GM21529 (cell line): ENCODE measurements around the gene NUDT8.
"Not testable (repeated sequence)": the region's sequence is repeated elsewhere in the genome, so short reads cannot be mapped to it uniquely, and the experiment has no call there.

Source experiments
- ATAC-seq: cut with Tn5 transposase; IDR thresholded peaks from one replicate; pipeline ENCODE4 v1.9.1; 2021; ENCODE audit not compliant: unreplicated experiment

Gene NUDT8

GRCh38 chr11:67630228-67630942 is 648 bp upstream of the NUDT8 start:
- peak; percentile 53 for ATAC-seq

DNA sequence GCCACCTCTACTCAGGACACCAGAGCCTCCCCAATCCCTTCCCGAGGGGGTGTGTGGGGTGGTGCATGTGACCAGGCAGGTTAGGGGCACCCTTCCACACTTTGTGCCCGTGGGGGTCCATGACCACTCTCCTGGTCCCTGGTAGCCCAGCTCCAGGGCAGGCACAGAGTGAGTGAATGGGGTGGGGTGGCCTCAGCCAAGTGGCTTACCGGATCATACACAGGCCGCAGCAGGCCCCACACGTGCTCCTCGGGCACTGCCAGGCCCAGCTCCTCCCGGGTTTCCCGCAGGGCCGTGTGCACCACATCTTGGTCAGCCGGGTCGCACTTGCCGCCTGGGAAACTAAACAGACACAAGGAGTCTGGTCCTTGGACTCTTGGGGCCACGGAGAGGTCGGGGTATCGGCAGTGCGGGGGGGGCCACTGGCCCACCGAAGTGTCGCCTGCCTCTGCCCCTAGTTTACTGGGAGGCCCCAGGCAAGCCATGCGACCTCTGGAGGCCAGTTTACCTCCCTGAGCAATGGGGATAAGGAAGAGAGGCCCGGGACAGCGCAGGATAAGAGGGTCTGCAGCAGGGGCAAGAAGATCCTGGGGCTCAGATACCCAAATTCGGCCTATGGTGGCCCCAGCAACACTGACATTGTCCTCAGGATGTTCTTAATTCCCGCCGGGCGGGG is 889 bp downstream of the NUDT8 start:
- no peak for ATAC-seq

GRCh38 chr11:67627812-67628624 is 1.7 kb downstream of the NUDT8 start:
- no peak for ATAC-seq

DNA sequence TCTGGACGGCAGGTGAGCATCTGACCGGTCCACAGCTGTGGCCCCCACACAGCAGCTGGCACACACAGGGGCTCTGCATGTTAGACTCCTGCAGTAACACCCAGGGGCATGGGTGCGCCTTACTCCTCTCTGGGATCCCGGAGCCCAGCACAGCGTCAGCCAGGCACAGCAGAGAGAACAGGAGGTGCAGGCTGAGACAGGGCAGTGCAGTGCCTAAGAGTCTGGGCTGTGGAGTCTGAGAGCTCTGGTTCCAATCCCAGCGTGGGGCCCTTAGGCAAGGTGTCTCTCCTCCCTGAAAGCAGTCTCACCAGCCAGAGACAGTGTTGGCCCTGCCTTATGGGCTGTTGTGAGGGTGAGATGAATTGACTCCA is 2.3 kb downstream of the NUDT8 start:
- no peak for ATAC-seq

DNA sequence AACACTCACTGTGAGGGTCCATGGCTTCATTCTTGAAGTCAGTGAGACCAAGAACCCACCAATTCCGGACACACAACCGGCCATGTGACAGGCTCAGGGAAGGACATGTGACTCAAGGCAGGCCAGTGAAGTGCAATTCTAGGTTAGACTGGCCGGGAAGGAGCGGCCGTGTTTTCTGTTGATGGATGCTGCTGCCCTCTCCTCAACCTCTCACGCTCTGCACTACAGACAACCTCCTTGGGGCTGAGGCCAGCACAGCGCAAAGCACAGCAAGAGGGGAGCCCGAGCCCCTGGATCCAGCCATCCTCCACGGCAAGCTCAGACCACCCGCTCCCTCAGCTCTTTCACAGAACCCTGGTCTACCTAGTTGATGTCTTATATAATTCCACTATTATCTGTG is 2.8 kb downstream of the NUDT8 start:
- ATAC-seq, result no peak

DNA sequence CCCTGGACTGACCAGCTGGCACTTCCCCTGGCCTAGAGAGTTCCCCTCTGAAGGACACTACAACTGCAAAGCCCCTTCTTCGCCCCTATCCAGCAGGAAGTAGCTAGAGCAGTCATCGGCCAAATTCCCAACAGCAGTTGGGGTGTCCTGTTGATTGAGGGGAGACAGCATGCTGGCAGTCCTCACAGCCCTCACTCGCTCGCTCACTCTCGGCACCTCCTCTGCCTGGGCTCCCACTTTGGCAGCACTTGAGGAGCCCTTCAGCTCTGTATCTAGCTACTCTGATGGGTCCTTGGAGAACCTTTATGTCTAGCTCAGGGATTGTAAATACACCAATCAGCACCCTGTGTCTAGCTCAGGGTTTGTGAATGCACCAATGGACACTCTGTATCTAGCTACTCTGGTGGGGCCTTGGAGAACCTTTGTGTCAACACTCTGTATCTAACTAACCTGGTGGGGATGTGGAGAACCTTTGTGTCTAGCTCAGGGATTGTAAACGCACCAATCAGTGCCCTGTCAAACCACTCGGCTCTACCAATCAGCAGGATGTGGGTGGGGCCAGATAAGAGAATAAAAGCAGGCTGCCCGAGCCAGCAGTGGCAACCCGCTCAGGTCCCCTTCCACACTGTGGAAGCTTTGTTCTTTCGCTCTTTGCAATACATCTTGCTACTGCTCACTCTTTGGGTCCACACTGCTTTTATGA is 3.5 kb downstream of the NUDT8 start:
- ATAC-seq, result not testable (repeated sequence)

- not testable (repeated sequence) for ATAC-seq
Observed at GRCh38 chr11:67623795-67624194, 5.9 kb downstream of the NUDT8 start.

DNA sequence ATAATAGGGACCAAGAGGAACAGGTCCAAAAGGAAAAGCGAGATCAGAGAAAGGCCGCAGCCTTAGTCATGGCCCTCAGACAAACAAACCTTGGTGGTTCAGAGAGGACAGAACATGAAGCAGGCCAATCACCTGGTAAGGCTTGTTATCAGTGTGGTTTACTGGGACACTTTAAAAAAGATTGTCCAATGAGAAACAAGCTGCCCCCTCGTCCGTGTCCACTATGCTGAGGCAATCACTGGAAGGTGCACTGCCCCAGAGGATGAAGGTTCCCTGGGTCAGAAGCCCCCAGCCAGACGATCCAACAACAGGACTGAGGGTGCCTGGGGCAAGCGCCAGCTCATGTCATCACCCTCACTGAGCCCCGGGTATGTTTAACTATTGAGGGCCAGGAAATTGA is 6.8 kb downstream of the NUDT8 start:
- not testable (repeated sequence) for ATAC-seq

DNA sequence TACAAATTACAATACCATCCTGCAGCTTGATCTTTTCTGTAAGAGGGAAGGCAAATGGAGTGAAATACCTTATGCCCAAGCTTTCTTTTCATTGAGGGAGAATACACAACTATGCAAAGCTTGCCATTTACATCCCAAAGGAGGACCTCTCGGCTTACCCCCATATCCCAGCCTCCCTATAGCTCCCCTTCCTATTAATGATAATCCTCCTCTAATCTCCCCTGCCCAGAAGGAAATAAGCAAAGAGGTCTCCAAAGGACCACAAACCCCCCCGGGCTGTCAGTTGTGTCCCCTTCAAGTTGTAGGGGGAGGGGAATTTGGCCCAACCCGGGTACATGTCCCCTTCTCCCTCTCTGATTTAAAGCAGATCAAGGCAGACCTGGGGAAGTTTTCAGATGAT is 7.8 kb downstream of the NUDT8 start:
- ATAC-seq, result not testable (repeated sequence)

GRCh38 chr11:67620621-67621020 is 9.1 kb downstream of the NUDT8 start:
- ATAC-seq, result not testable (repeated sequence)

DNA sequence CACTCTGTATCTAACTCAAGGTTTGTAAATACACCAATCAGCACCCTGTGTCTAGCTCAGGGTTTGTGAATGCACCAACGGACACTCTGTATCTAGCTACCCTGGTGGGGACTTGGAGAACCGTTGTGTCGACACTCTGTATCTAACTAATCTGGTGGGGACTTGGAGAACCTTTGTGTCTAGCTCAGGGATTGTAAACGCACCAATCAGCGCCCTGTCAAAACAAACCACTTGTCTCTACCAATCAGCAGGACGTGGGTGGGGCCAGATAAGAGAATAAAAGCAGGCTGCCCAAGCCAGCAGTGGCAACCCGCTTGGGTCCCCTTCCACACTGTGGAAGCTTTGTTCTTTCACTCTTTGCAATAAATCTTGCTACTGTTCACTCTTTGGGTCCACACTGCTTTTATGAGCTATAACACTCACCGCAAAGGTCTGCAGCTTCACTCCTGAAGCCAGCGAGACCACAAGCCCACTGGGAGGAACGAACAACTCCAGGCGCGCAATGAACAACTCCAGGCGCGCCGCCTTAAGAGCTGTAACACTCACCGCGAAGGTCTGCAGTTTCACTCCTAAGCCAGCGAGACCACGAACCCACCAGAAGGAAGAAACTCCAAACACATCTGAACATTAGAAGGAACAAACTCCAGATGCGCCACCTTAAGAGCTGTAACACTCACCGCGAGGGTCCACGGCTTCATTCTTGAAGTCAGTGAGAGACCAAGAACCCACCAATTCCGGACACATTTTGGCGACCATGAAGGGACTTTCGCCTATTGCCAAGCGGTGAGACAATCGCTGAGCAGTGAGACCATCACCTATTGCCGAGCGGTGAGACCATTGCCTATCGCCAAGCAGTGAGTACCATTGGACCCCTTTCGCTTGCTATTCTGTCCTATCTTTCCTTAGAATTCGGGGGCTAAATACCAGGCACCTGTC is 9.8 kb downstream of the NUDT8 start:
- not testable (repeated sequence) for ATAC-seq

GRCh38 chr11:67618901-67619659 is 10.7 kb downstream of the NUDT8 start:
- ATAC-seq, result not testable (repeated sequence)

- ATAC-seq, result no peak
Observed at GRCh38 chr11:67617243-67617953, 12.3 kb downstream of the NUDT8 start.

GRCh38 chr11:67616431-67617242 is 13.1 kb downstream of the NUDT8 start:
- no peak for ATAC-seq

DNA sequence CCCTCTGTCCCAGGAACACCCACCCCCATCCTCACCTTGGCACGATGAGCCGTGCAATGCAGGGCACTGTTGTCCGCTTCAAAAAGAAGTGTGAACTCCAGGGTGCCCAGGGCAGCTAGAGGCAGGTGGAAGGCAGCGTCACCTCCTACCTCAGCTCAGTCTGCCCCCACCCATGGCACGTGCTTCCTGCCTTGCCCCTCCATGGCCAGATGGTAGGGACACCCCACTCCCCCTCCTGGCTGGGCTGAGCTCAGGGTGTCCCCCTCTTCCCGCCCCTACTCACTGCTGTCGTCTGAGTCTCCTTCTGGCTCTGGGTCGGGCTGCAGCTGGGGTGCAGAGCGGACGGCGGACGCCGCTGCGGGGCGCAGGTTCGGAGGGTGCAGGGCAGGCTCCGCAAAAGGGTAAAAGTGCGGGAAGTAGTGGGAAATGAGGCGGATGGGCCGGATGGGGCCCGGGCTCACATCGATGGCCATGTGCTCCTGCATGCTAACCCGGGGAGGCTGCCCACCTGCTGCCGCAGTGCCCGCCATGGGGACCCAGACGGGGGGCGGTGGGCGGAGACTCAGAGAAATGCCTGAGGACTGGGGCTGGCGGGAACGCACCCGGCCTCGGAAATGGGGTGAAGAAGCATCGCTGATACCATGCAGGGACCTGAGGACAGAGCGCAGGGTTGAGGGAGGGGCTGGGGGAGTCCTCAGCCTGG is 13.9 kb downstream of the NUDT8 start:
- ATAC-seq, result no peak

- no peak for ATAC-seq
Observed at GRCh38 chr11:67614730-67615714, 14.7 kb downstream of the NUDT8 start.
